Measurements from ENCODE around the gene SERGEF. TPM values are rescaled to one million over a fixed set of nuclear protein-coding genes. Genes with fewer than 3 reads are reported as not detected.

SERGEF gene
- total RNA-seq, 1 donor from 2014 or later, result 24.0 TPM

DNA sequence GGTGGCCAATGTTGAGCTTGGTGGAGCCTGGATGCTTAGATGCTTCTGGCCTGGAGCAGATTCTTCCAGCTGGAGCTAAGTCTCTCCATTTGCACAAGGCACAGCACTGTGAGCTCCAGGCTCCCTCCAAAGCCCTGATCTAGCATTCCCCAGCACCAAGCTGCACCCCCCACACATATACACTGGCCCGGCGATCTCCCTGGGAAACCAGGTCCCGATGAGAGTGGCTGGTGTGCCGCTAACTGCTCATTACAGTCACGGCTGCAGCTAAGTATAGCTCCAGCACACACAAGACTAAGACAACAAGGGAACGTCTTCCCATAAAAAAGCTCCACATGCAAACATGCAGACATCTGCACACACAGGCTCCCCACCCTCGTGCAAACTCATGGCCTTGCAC is 260.7 kb downstream of the SERGEF start:
- no peak for TF ChIP-seq CTCF (IDR thresholded peaks at IDR 0.05)
- no peaks in the 10 kb centered on the region for H3K36me3 Mint-ChIP-seq (ENCODE audit: unreplicated experiment)

GRCh38 chr11:17751558-17751957 is 261.3 kb downstream of the SERGEF start:
- DNase-seq (ENCODE audit: extremely low spot score, unreplicated experiment), result no peak
- Mint-ChIP-seq H3K9me3 (ENCODE audit: unreplicated experiment) (no peaks in the 10 kb centered on the region), H3K4me1 (ENCODE audit: unreplicated experiment) (no peaks in the 10 kb centered on the region), H3K27me3 (ENCODE audit: unreplicated experiment) (peaks cover 9% of the 10 kb centered on the region), H3K36me3 (ENCODE audit: unreplicated experiment) (no peaks in the 10 kb centered on the region), H3K4me3 (ENCODE audit: unreplicated experiment) (no peak overlapping the region), H3K27ac (ENCODE audit: unreplicated experiment) (no peak overlapping the region)
- no peak for TF ChIP-seq CTCF (IDR thresholded peaks at IDR 0.05)

More for the DNA sequence above, 260.7 kb downstream of the SERGEF start:
- Mint-ChIP-seq H3K4me3 (ENCODE audit: unreplicated experiment) (no peak overlapping the region), H3K9me3 (ENCODE audit: unreplicated experiment) (no peaks in the 10 kb centered on the region), H3K4me1 (ENCODE audit: unreplicated experiment) (no peaks in the 10 kb centered on the region), H3K27me3 (ENCODE audit: unreplicated experiment) (peaks cover 12% of the 10 kb centered on the region), H3K27ac (ENCODE audit: unreplicated experiment) (no peak overlapping the region)
- DNase-seq (ENCODE audit: extremely low spot score, unreplicated experiment), result no peak

GRCh38 chr11:17750801-17751165 is 262.1 kb downstream of the SERGEF start:
- Mint-ChIP-seq H3K27ac (ENCODE audit: unreplicated experiment) (no peak overlapping the region), H3K4me1 (ENCODE audit: unreplicated experiment) (no peaks in the 10 kb centered on the region), H3K36me3 (ENCODE audit: unreplicated experiment) (no peaks in the 10 kb centered on the region), H3K4me3 (ENCODE audit: unreplicated experiment) (no peak overlapping the region), H3K27me3 (ENCODE audit: unreplicated experiment) (peaks cover 9% of the 10 kb centered on the region), H3K9me3 (ENCODE audit: unreplicated experiment) (no peaks in the 10 kb centered on the region)
- no peak for TF ChIP-seq CTCF (IDR thresholded peaks at IDR 0.05)
- no peak for DNase-seq (ENCODE audit: extremely low spot score, unreplicated experiment)

DNA sequence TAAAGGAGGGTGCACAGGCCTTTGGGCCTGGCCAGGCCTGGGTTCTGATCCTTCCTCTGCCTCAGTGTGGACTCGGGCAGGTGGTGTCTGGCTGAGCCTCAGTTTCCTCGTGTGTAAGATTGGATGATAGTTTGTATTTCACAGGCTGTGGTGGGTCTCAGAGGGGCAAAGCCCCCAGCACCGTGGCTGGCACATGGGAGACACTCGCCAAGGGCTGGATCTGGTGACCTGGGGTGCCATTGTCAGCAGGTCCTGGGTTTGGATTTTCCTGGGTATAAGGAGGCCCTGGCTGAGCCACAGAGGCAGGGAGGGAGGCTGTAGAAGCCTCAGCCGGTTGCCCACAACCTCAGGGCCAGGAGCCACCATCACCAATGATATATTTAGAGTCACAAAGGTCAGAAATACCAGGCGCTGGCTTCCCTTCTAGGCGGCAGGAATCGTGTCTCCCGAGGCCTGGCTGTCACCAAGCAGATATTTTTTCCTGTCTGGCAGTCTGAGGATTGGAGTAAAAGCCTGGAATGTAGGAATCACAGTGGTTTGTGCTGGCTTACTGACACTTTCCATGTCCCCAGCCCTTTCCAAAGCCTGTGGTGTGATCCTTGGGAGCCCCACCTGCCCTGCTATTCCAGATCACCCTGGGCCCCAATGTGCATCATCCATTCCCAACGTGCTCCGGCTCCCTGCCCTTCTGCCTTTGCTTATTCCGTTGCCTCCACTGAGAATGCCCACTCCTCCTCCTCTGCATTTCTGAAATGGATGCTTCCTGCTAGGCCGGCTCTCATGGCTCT is 262.6 kb downstream of the SERGEF start:
- H3K4me1 Mint-ChIP-seq (ENCODE audit: unreplicated experiment), result no peaks in the 10 kb centered on the region
- H3K27me3 Mint-ChIP-seq (ENCODE audit: unreplicated experiment), result peaks cover 4% of the 10 kb centered on the region
- H3K36me3 Mint-ChIP-seq (ENCODE audit: unreplicated experiment), result no peaks in the 10 kb centered on the region
- no peak for DNase-seq (ENCODE audit: extremely low spot score, unreplicated experiment)
- H3K4me3 Mint-ChIP-seq (ENCODE audit: unreplicated experiment), result no peak overlapping the region
- TF ChIP-seq CTCF (IDR thresholded peaks at IDR 0.05), result no peak
- no peak overlapping the region for H3K27ac Mint-ChIP-seq (ENCODE audit: unreplicated experiment)
- no peaks in the 10 kb centered on the region for H3K9me3 Mint-ChIP-seq (ENCODE audit: unreplicated experiment)

- Mint-ChIP-seq H3K4me3 (ENCODE audit: unreplicated experiment) (no peak overlapping the region), H3K36me3 (ENCODE audit: unreplicated experiment) (no peaks in the 10 kb centered on the region), H3K9me3 (ENCODE audit: unreplicated experiment) (no peaks in the 10 kb centered on the region), H3K27me3 (ENCODE audit: unreplicated experiment) (no peaks in the 10 kb centered on the region), H3K27ac (ENCODE audit: unreplicated experiment) (no peak overlapping the region), H3K4me1 (ENCODE audit: unreplicated experiment) (no peaks in the 10 kb centered on the region)
- no peak for TF ChIP-seq CTCF (IDR thresholded peaks at IDR 0.05)
- DNase-seq (ENCODE audit: extremely low spot score, unreplicated experiment), result no peak
Observed at GRCh38 chr11:17748761-17749721, 263.8 kb downstream of the SERGEF start.

Data from osteocyte (in vitro differentiated cells).